Liver (tissue), 9 donors: ENCODE measurements around the gene CDK2AP2. TPM values are rescaled to one million over a fixed set of nuclear protein-coding genes. Genes with fewer than 3 reads are reported as not detected.
A peak's percentile ranks its signal among the peaks of the same experiment; 100 is the strongest.

ENCODE experiments used
- DNase-seq: peaks from one replicate; pipeline ENCODE4 v3.0.0-alpha.2; 2017; ENCODE audit warnings: low spot score
- H3K27ac ChIP-seq, 2 donors: one replicate each; pipeline ENCODE4 v1.7.0; 2013; ENCODE audit warnings: inconsistent platforms in 2 of 2, low read length in 2 of 2, control low read depth in 1 of 2, low read depth in 1 of 2, mild to moderate bottlenecking in 1 of 2
- H3K27me3 ChIP-seq, 4 donors: one replicate each; pipeline versions ENCODE4 v1.6.1 to v1.7.0; 2013; ENCODE audit warnings: low read length in 3 of 4, inconsistent platforms in 1 of 4, mild to moderate bottlenecking in 1 of 4, moderate library complexity in 1 of 4; ENCODE audit not compliant: control insufficient read depth in 4 of 4, insufficient read depth in 4 of 4
- H3K36me3 ChIP-seq, 4 donors: one replicate each; pipeline versions ENCODE4 v1.6.1 to v1.7.0; 2013; ENCODE audit warnings: low read length in 3 of 4, mild to moderate bottlenecking in 3 of 4, low read depth in 1 of 4, moderate library complexity in 1 of 4; ENCODE audit not compliant: control insufficient read depth in 4 of 4, insufficient read depth in 3 of 4
- H3K4me1 ChIP-seq, 4 donors: one replicate each; pipeline versions ENCODE4 v1.6.1 to v1.7.0; 2013; ENCODE audit warnings: low read length in 3 of 4, mild to moderate bottlenecking in 3 of 4, moderate library complexity in 1 of 4; ENCODE audit not compliant: control insufficient read depth in 4 of 4, insufficient read depth in 4 of 4
- H3K4me3 ChIP-seq, 3 donors: one replicate each; pipeline versions ENCODE4 v1.6.1 to v1.7.0; 2013; ENCODE audit warnings: low read length in 3 of 3, control low read depth in 1 of 3, low read depth in 1 of 3, mild to moderate bottlenecking in 1 of 3
- H3K9ac ChIP-seq, 2 donors: one replicate each; pipeline ENCODE4 v1.7.0; 2013; ENCODE audit warnings: low read length in 2 of 2, mild to moderate bottlenecking in 2 of 2, moderate library complexity in 2 of 2, control low read depth in 1 of 2, low read depth in 1 of 2
- H3K9me3 ChIP-seq, 4 donors: one replicate each; pipeline versions ENCODE4 v1.6.1 to v1.7.0; 2013; ENCODE audit warnings: low read length in 3 of 4; ENCODE audit not compliant: control insufficient read depth in 4 of 4
- ATF3 ChIP-seq: IDR thresholded peaks from 2 replicates; pipeline ENCODE4 v1.6.1; 2016; ENCODE audit warnings: antibody characterized with exemption
- CTCF ChIP-seq: fragments of 150-350 bp; IDR thresholded peaks from 2 replicates; pipeline ENCODE4 v1.5.1; 2017; ENCODE audit warnings: improper control_type of control experiment, low read depth, low read length; ENCODE audit not compliant: missing input control
- EGR1 ChIP-seq, 2 donors: IDR thresholded peaks; 2 replicates each; pipeline ENCODE4 v1.6.1; 2016 to 2018; ENCODE audit warnings: antibody characterized with exemption in 2 of 2, low read depth in 2 of 2
- FOXA1 ChIP-seq: IDR thresholded peaks from 2 replicates; pipeline ENCODE4 v1.6.1; 2016; ENCODE audit warnings: antibody characterized with exemption
- GABPA ChIP-seq, 2 donors: IDR thresholded peaks in 1 of 2; conservative IDR thresholded peaks in 1 of 2; 2 replicates each; pipeline ENCODE4 v1.6.1; 2016; ENCODE audit warnings: antibody characterized with exemption in 2 of 2, mild to moderate bottlenecking in 1 of 2, moderate library complexity in 1 of 2
- HNF4A ChIP-seq, 2 donors: conservative IDR thresholded peaks; 2 replicates each; pipeline ENCODE4 v1.6.1; 2016; ENCODE audit warnings: antibody characterized with exemption in 2 of 2, mild to moderate bottlenecking in 2 of 2
- HNF4G ChIP-seq: IDR thresholded peaks from 2 replicates; pipeline ENCODE4 v1.6.1; 2016; ENCODE audit warnings: antibody characterized with exemption
- JUND ChIP-seq, 2 donors: IDR thresholded peaks; 2 replicates each; pipeline ENCODE4 v1.6.1; 2016; ENCODE audit warnings: antibody characterized with exemption in 2 of 2
- MAX ChIP-seq: IDR thresholded peaks from 2 replicates; pipeline ENCODE4 v1.6.1; 2016; ENCODE audit warnings: antibody characterized with exemption
- NR2F2 ChIP-seq: IDR thresholded peaks from 2 replicates; pipeline ENCODE4 v1.6.1; 2016; ENCODE audit warnings: antibody characterized with exemption
- RAD21 ChIP-seq, 2 donors: IDR thresholded peaks; 2 replicates each; pipeline ENCODE4 v1.6.1; 2016; ENCODE audit warnings: antibody characterized with exemption in 2 of 2, mild to moderate bottlenecking in 2 of 2
- REST ChIP-seq: IDR thresholded peaks from 2 replicates; pipeline ENCODE4 v1.6.1; 2016; ENCODE audit warnings: antibody characterized with exemption, mild to moderate bottlenecking
- RXRA ChIP-seq, 2 donors: IDR thresholded peaks; 2 replicates each; pipeline ENCODE4 v1.6.1; 2017 to 2018; ENCODE audit warnings: antibody characterized with exemption in 2 of 2, mild to moderate bottlenecking in 1 of 2
- SP1 ChIP-seq: IDR thresholded peaks from 2 replicates; pipeline ENCODE4 v1.6.1; 2018; ENCODE audit warnings: antibody characterized with exemption, mild to moderate bottlenecking
- TAF1 ChIP-seq: conservative IDR thresholded peaks from 2 replicates; pipeline ENCODE4 v1.6.1; 2016; ENCODE audit warnings: antibody characterized with exemption, mild to moderate bottlenecking
- YY1 ChIP-seq: IDR thresholded peaks from 2 replicates; pipeline ENCODE4 v1.6.1; 2016; ENCODE audit warnings: antibody characterized with exemption, mild to moderate bottlenecking
- WGBS: extraction: QIAGEN DNeasy Blood & Tissue Kit; methylation state at CpG from one replicate; pipeline ENCODE4 v1.1.7; 2013; 5-methylcytosine and 5-hydroxymethylcytosine counted together
- polyA plus RNA-seq, 2 donors: library from polyadenylated mRNA; stranded (reverse) in 1 of 2; unstranded in 1 of 2; fragments of 200-250 nt in 1 of 2; fragments of >200 nt in 1 of 2; fragmentation: Nextera tagmentation in 1 of 2; extraction: Ambion mirVana in 1 of 2; gene quantifications; one replicate each; pipeline versions ENCODE4 v1.2.1 to v1.2.3, GENCODE V29; 2013 to 2015
- total RNA-seq, 2 donors: library from RNA; depleted of rRNA; stranded (reverse); fragments of >200 nt; gene quantifications; one replicate each; pipeline ENCODE4 v1.2.3, GENCODE V29; 2014
- donor health status: healthy.
- donor health status: healthy.
- donor health status: healthy.
- donor health status: healthy.
- donor health status: healthy.

CDK2AP2 gene
- total and polyA plus RNA-seq, 4 donors = 14.1 to 126 (median 56.6) TPM

- TF ChIP-seq ATF3 (no peak), CTCF (no peak), NR2F2 (no peak), MAX (no peak), EGR1 (IDR thresholded peaks at IDR 0.05; ENCODE audit: low read depth in 2 of 2) (no peak), RAD21 (IDR thresholded peaks at IDR 0.05) (no peak), RXRA (IDR thresholded peaks at IDR 0.05) (no peak), GABPA (IDR thresholded peaks at IDR 0.05 in 1 of 2, conservative IDR thresholded peaks at IDR 0.05 in 1 of 2) (no peak), TAF1 (no peak), YY1 (no peak), HNF4A (conservative IDR thresholded peaks at IDR 0.05) (no peak), JUND (IDR thresholded peaks at IDR 0.05) (no peak), REST (no peak)
- no peaks in the 10 kb centered on the region for H3K27me3 ChIP-seq
- H3K4me3 ChIP-seq = peak overlapping the region in 1 of 3 donors; percentile 61
- H3K9ac ChIP-seq = peak overlapping the region in 1 of 2 donors; percentile 27
- peaks cover 10 to 25% (median 15%) of the 10 kb centered on the region in 4 donors for H3K4me1 ChIP-seq
- no peaks in the 10 kb centered on the region for H3K9me3 ChIP-seq
- peaks cover 2 to 7% (median 4%) of the 10 kb centered on the region in 4 donors for H3K36me3 ChIP-seq
- DNase-seq = no peak
- 86% methylated on average over 16 of the region's 16 CpGs for WGBS
- H3K27ac ChIP-seq = peak overlapping the region; percentile 62 to 74
Observed at GRCh38 chr11:67483831-67484665, 23.9 kb downstream of the CDK2AP2 start.

- peak within 1 kb of the TSS; percentile 62 to 74 for H3K27ac ChIP-seq
- H3K9me3 ChIP-seq = no peaks in the 10 kb centered on the region
- peaks cover 10 to 25% (median 15%) of the 10 kb centered on the region in 4 donors for H3K4me1 ChIP-seq
- 11% methylated on average over 60 of the region's 60 CpGs for WGBS
- peak; percentile 98 for DNase-seq
- H3K4me3 ChIP-seq = peak within 1 kb of the TSS; percentile 53 to 65 (median 61)
- no peaks in the 10 kb centered on the region for H3K27me3 ChIP-seq
- H3K9ac ChIP-seq = peak within 1 kb of the TSS; percentile 68 to 79
- H3K36me3 ChIP-seq = peaks cover 2 to 5% (median 3%) of the 10 kb centered on the region in 4 donors
- TF ChIP-seq JUND (IDR thresholded peaks at IDR 0.05) = no peak
- TF ChIP-seq YY1 = peak; percentile 100
- no peak for TF ChIP-seq FOXA1
- TF ChIP-seq NR2F2 = no peak
- peak; percentile 100 for TF ChIP-seq MAX
- TF ChIP-seq RXRA (IDR thresholded peaks at IDR 0.05) = peak; percentile 10 to 13
- peak; percentile 67 for TF ChIP-seq SP1
- TF ChIP-seq CTCF = peak; percentile 18
- TF ChIP-seq EGR1 (IDR thresholded peaks at IDR 0.05; ENCODE audit: low read depth in 2 of 2) = no peak
- peak; percentile 72 for TF ChIP-seq HNF4G
Observed at GRCh38 chr11:67482827-67483798, 24.8 kb downstream of the CDK2AP2 start, which contains the start of gene AIP. Gene AIP (plus strand): TSS chr11:67483026. CDS start chr11:67483159, 133 bp downstream.
